IMR-90 (cell line): ENCODE measurements around the gene SPRR2G.

ENCODE experiments used
- BHLHE40 ChIP-seq: fragments of 150-350 bp; IDR thresholded peaks from 2 replicates; pipeline ENCODE4 v1.6.1; 2016; ENCODE audit warnings: mild to moderate bottlenecking, low read depth, low read length
- CEBPB ChIP-seq: IDR thresholded peaks from 2 replicates; pipeline ENCODE4 v1.6.1; 2012; ENCODE audit warnings: low read depth, low read length, improper control_type of control experiment
- CHD1 ChIP-seq: IDR thresholded peaks from 2 replicates; pipeline ENCODE4 v1.6.1; 2012; ENCODE audit warnings: low read depth, low read length, improper control_type of control experiment
- FOS ChIP-seq: fragments of 150-350 bp; IDR thresholded peaks from 2 replicates; pipeline ENCODE4 v1.6.1; 2016; ENCODE audit warnings: low read depth, low read length
- MAFK ChIP-seq: IDR thresholded peaks from 2 replicates; pipeline ENCODE4 v1.6.1; 2012; ENCODE audit warnings: low read depth, low read length, improper control_type of control experiment
- MAZ ChIP-seq: IDR thresholded peaks from 2 replicates; pipeline ENCODE4 v1.6.1; 2012; ENCODE audit warnings: low read depth, mild to moderate bottlenecking, low read length, improper control_type of control experiment, moderate library complexity, borderline replicate concordance
- MXI1 ChIP-seq: IDR thresholded peaks from 2 replicates; pipeline ENCODE4 v1.6.1; 2012; ENCODE audit warnings: low read depth, mild to moderate bottlenecking, low read length, moderate library complexity, borderline replicate concordance
- POLR2A ChIP-seq: IDR thresholded peaks from 2 replicates; pipeline ENCODE4 v1.6.1; 2012; ENCODE audit warnings: mild to moderate bottlenecking, low read depth, low read length
- RAD21 ChIP-seq: IDR thresholded peaks from 2 replicates; pipeline ENCODE4 v1.6.1; 2012; ENCODE audit warnings: low read length, improper control_type of control experiment
- RCOR1 ChIP-seq: IDR thresholded peaks from 2 replicates; pipeline ENCODE4 v1.6.1; 2012; ENCODE audit warnings: mild to moderate bottlenecking, low read length, improper control_type of control experiment; ENCODE audit not compliant: insufficient replicate concordance
- RFX5 ChIP-seq: IDR thresholded peaks from 2 replicates; pipeline ENCODE4 v1.8.0; 2012; ENCODE audit warnings: low read depth, mild to moderate bottlenecking, low read length, moderate library complexity
- SMC3 ChIP-seq: fragments of 150-350 bp; IDR thresholded peaks from 2 replicates; pipeline ENCODE4 v1.6.1; 2016; ENCODE audit warnings: low read depth, mild to moderate bottlenecking, antibody characterized with exemption, low read length, moderate library complexity
- TF ChIP-seq, protein P1 (sequence below): conservative IDR thresholded peaks from 2 replicates; pipeline ENCODE4 v1.5.1; 2012; ENCODE audit warnings: mild to moderate bottlenecking, low read depth, low read length, improper control_type of control experiment

DNA sequence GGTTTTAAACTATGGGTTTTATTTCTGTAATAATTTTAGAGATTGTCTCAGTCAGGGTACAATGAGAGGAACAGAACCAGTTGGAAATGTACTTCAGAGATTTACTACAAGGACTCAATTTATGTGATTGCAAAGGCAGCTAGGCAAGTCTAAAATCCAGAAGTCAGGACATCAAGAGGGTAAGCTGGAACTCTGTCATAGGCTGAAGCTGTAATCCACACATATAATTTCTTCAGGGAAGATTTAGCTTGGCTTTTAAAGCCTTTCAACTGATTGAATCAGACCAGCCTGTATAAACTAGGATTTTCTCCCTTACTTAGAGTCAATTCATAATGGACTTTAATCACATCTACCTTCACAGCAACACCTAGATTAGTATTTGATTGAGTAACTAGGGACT is 28.2 kb upstream of the SPRR2G start:
- TF ChIP-seq, protein P1, sequence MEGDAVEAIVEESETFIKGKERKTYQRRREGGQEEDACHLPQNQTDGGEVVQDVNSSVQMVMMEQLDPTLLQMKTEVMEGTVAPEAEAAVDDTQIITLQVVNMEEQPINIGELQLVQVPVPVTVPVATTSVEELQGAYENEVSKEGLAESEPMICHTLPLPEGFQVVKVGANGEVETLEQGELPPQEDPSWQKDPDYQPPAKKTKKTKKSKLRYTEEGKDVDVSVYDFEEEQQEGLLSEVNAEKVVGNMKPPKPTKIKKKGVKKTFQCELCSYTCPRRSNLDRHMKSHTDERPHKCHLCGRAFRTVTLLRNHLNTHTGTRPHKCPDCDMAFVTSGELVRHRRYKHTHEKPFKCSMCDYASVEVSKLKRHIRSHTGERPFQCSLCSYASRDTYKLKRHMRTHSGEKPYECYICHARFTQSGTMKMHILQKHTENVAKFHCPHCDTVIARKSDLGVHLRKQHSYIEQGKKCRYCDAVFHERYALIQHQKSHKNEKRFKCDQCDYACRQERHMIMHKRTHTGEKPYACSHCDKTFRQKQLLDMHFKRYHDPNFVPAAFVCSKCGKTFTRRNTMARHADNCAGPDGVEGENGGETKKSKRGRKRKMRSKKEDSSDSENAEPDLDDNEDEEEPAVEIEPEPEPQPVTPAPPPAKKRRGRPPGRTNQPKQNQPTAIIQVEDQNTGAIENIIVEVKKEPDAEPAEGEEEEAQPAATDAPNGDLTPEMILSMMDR = no peak
- TF ChIP-seq RAD21 (no peak), POLR2A (no peak), MAZ (no peak), BHLHE40 (no peak), CHD1 (no peak), RCOR1 (no peak), RFX5 (no peak), MAFK (no peak), FOS (no peak), CEBPB (no peak), SMC3 (no peak), MXI1 (no peak)
